Measurements from ENCODE around the gene ARL4D.

DNA sequence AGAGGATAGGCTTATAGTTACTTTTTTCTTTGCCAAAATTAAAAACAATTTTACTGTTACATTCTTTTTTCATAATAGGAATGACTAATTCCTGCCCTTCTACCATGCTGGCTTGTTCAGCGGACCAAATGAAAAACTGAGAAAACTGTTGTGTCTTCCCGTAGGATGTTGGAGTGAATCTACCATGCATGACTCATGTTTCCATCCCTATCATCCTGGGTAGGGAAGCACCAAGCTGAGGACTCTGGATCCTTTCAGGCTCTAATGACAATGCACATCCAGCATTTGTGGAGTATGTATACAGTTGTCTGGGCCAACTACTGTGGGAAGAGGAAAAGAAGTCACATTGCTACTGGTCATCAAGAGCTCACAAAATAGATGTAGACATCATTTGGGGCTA is 43.9 kb downstream of the ARL4D start:
- no peak for TF ChIP-seq POLR2A (IDR thresholded peaks at IDR 0.05)
- TF ChIP-seq, protein P1, sequence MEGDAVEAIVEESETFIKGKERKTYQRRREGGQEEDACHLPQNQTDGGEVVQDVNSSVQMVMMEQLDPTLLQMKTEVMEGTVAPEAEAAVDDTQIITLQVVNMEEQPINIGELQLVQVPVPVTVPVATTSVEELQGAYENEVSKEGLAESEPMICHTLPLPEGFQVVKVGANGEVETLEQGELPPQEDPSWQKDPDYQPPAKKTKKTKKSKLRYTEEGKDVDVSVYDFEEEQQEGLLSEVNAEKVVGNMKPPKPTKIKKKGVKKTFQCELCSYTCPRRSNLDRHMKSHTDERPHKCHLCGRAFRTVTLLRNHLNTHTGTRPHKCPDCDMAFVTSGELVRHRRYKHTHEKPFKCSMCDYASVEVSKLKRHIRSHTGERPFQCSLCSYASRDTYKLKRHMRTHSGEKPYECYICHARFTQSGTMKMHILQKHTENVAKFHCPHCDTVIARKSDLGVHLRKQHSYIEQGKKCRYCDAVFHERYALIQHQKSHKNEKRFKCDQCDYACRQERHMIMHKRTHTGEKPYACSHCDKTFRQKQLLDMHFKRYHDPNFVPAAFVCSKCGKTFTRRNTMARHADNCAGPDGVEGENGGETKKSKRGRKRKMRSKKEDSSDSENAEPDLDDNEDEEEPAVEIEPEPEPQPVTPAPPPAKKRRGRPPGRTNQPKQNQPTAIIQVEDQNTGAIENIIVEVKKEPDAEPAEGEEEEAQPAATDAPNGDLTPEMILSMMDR (IDR thresholded peaks at IDR 0.05) = no peak
